WTC11 (cell line): Measurements from ENCODE around the gene ADAM33. TPM values are rescaled to one million over a fixed set of nuclear protein-coding genes. Genes with fewer than 3 reads are reported as not detected.

ENCODE experiments used
- ATAC-seq: fragments of 200-7000 bp; cut with Tn5 transposase; 2 replicates; pipeline ENCODE4 v1.10.0; 2021; ENCODE audit warnings: mild to moderate bottlenecking, moderate library complexity
- CTCF ChIA-PET: fragments of 300-600 bp; sonication (Branson Sonifier 250); formaldehyde crosslinking; loops from one replicate; lab custom pipeline; 2021; ENCODE audit warnings: antibody characterized with exemption; lab: Charles Lee
- POLR2A ChIA-PET: fragments of 350-600 bp; sonication (Branson Sonifier 250); formaldehyde crosslinking; loops from one replicate; lab custom pipeline; 2021; ENCODE audit warnings: antibody characterized with exemption; lab: Charles Lee
- DNase-seq: peaks from one replicate; pipeline ENCODE4 v3.0.0; 2021; ENCODE audit warnings: low spot score
- H3K27ac Mint-ChIP-seq: 2 replicates; pipeline ENCODE4 v1.8.0; 2021; ENCODE audit warnings: mixed read lengths
- H3K27me3 Mint-ChIP-seq: 2 replicates; pipeline ENCODE4 v1.8.0; 2021; ENCODE audit warnings: low read depth, mild to moderate bottlenecking, moderate library complexity, mixed read lengths
- H3K36me3 Mint-ChIP-seq: 2 replicates; pipeline ENCODE4 v1.8.0; 2021; ENCODE audit warnings: mixed read lengths
- H3K4me1 Mint-ChIP-seq: 2 replicates; pipeline ENCODE4 v1.8.0; 2022; ENCODE audit warnings: mixed read lengths
- H3K4me3 Mint-ChIP-seq: 2 replicates; pipeline ENCODE4 v1.8.0; 2021; ENCODE audit warnings: mild to moderate bottlenecking, moderate library complexity, mixed read lengths
- H3K9me3 Mint-ChIP-seq: 2 replicates; pipeline ENCODE4 v1.8.0; 2021; ENCODE audit warnings: mixed read lengths
- ELF4 ChIP-seq: sonication (generic); formaldehyde crosslinking; IDR thresholded peaks from 2 replicates; pipeline ENCODE4 v1.8.1; 2022; ENCODE audit warnings: low read depth, mild to moderate bottlenecking, moderate library complexity, missing genetic modification reagents
- HMGA2 ChIP-seq: fragments of 250-450 bp; sonication (Bioruptor Pico); IDR thresholded peaks from 2 replicates; pipeline ENCODE4 v1.4.0; 2021; ENCODE audit warnings: mild to moderate bottlenecking, moderate library complexity
- MXD4 ChIP-seq: fragments of 250-450 bp; sonication (Bioruptor Pico); IDR thresholded peaks from 2 replicates; pipeline ENCODE4 v1.8.0; 2021; ENCODE audit warnings: mild to moderate bottlenecking, moderate library complexity, borderline replicate concordance
- NFYB ChIP-seq: sonication (generic); formaldehyde crosslinking; conservative IDR thresholded peaks from 2 replicates; pipeline ENCODE4 v1.8.0; 2022; ENCODE audit warnings: low read depth, missing genetic modification reagents
- NR1H2 ChIP-seq: sonication (generic); formaldehyde crosslinking; IDR thresholded peaks from 2 replicates; pipeline ENCODE4 v1.9.0; 2021; ENCODE audit warnings: mild to moderate bottlenecking, moderate library complexity, missing genetic modification reagents
- NR3C1 ChIP-seq: sonication (generic); formaldehyde crosslinking; conservative IDR thresholded peaks from 2 replicates; pipeline ENCODE4 v1.8.1; 2023; ENCODE audit warnings: low read depth, mild to moderate bottlenecking, missing genetic modification reagents
- SMAD3 ChIP-seq: sonication (generic); formaldehyde crosslinking; IDR thresholded peaks from 2 replicates; pipeline ENCODE4 v1.8.0; 2022; ENCODE audit warnings: missing genetic modification reagents, mild to moderate bottlenecking, borderline replicate concordance
- SMAD4 ChIP-seq: sonication (generic); formaldehyde crosslinking; IDR thresholded peaks from 2 replicates; pipeline ENCODE4 v1.8.0; 2022; ENCODE audit warnings: mild to moderate bottlenecking, missing genetic modification reagents
- SOX15 ChIP-seq: fragments of 250-450 bp; sonication (Bioruptor Pico); IDR thresholded peaks from 2 replicates; pipeline ENCODE4 v1.9.0; 2021; ENCODE audit warnings: mild to moderate bottlenecking
- ZNF138 ChIP-seq: sonication (generic); formaldehyde crosslinking; conservative IDR thresholded peaks from 2 replicates; pipeline ENCODE4 v1.8.1; 2022; ENCODE audit warnings: mild to moderate bottlenecking, moderate library complexity, missing genetic modification reagents
- ZNF232 ChIP-seq: sonication (generic); formaldehyde crosslinking; IDR thresholded peaks from 2 replicates; pipeline ENCODE4 v1.8.0; 2022; ENCODE audit warnings: mild to moderate bottlenecking, missing genetic modification reagents
- ZNF671 ChIP-seq: fragments of 250-450 bp; sonication (Bioruptor Pico); IDR thresholded peaks from 2 replicates; pipeline ENCODE4 v1.8.0; 2021; ENCODE audit warnings: mild to moderate bottlenecking
- total RNA-seq: library from RNA; stranded (reverse); gene quantifications from 3 replicates; pipeline ENCODE4 v1.2.3, GENCODE V29; 2021
- TF ChIP-seq, protein P1 (sequence below): fragments of 250-450 bp; sonication (Bioruptor Pico); IDR thresholded peaks from 2 replicates; pipeline ENCODE4 v2.1.2; 2022; ENCODE audit warnings: mild to moderate bottlenecking, moderate library complexity
- TF ChIP-seq, protein P2 (sequence below): fragments of 200-600 bp; IDR thresholded peaks from 2 replicates; pipeline ENCODE4 v1.8.0; 2022; ENCODE audit warnings: antibody characterized with exemption
- TF ChIP-seq, protein P3 (sequence below): fragments of 250-450 bp; sonication (Bioruptor Pico); IDR thresholded peaks from 2 replicates; pipeline ENCODE4 v1.9.0; 2021; ENCODE audit warnings: moderate library complexity, mild to moderate bottlenecking, inconsistent platforms, borderline replicate concordance
- TF ChIP-seq, protein P4 (sequence below): sonication (generic); formaldehyde crosslinking; conservative IDR thresholded peaks from 2 replicates; pipeline ENCODE4 v1.8.1; 2022; ENCODE audit warnings: mild to moderate bottlenecking, missing genetic modification reagents
- TF ChIP-seq, protein P5 (sequence below): sonication (generic); formaldehyde crosslinking; IDR thresholded peaks from 2 replicates; pipeline ENCODE4 v1.8.0; 2022; ENCODE audit warnings: mild to moderate bottlenecking, missing genetic modification reagents
- TF ChIP-seq, protein P6 (sequence below): sonication (generic); formaldehyde crosslinking; IDR thresholded peaks from 2 replicates; pipeline ENCODE4 v1.8.1; 2023; ENCODE audit warnings: mild to moderate bottlenecking, missing genetic modification reagents, moderate library complexity
- TF ChIP-seq, protein P7 (sequence below): sonication (generic); formaldehyde crosslinking; IDR thresholded peaks from 2 replicates; pipeline ENCODE4 v1.8.0; 2022; ENCODE audit warnings: mild to moderate bottlenecking, missing genetic modification reagents
- TF ChIP-seq, protein P8 (sequence below): sonication (generic); formaldehyde crosslinking; IDR thresholded peaks from 2 replicates; pipeline ENCODE4 v1.8.1; 2023; ENCODE audit warnings: mild to moderate bottlenecking, missing genetic modification reagents
- TF ChIP-seq, protein P9 (sequence below): sonication (generic); formaldehyde crosslinking; IDR thresholded peaks from 2 replicates; pipeline ENCODE4 v1.8.0; 2023; ENCODE audit warnings: missing genetic modification reagents, mild to moderate bottlenecking, borderline replicate concordance

ADAM33 gene
- total RNA-seq, 1 experiment from 2014 or later: 5.3 TPM

DNA sequence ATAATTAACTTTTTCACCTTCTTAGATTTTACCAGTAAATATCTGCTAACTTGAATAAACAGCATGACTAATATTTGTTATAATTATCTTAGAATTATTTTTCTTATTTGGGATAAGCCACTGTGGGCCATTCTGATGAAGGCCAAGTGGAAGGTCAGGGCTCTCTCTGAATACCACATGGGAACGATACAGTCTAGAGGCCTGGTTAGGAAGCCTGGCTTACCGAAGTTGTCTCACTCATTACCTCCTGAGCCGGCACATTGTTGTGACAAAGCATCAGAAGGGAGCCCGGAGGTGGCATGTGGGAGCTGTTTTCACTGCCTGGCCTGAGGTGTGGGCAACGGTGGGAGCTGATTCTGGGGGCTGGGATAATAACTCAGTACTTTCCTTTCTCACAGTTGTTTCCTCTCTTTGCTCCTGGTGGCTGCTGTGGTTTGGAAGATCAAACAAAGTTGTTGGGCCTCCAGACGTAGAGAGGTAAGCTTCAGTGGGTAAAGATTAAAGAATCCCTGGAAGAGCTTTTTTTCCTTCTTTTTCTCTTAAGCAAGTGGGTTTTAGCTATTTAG is 47.8 kb downstream of the ADAM33 start:
- peaks cover 4% of the 10 kb centered on the region for H3K36me3 Mint-ChIP-seq
- TF ChIP-seq SMAD4: no peak
- TF ChIP-seq, protein P1, sequence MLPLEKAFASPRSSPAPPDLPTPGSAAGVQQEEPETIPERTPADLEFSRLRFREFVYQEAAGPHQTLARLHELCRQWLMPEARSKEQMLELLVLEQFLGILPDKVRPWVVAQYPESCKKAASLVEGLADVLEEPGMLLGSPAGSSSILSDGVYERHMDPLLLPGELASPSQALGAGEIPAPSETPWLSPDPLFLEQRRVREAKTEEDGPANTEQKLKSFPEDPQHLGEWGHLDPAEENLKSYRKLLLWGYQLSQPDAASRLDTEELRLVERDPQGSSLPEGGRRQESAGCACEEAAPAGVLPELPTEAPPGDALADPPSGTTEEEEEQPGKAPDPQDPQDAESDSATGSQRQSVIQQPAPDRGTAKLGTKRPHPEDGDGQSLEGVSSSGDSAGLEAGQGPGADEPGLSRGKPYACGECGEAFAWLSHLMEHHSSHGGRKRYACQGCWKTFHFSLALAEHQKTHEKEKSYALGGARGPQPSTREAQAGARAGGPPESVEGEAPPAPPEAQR (CRISPR knock-in tag): no peak
- no peak for TF ChIP-seq NR3C1 (CRISPR knock-in tag)
- TF ChIP-seq ZNF671 (CRISPR knock-in tag): no peak
- no peak for TF ChIP-seq HMGA2 (CRISPR knock-in tag)
- TF ChIP-seq, protein P2, sequence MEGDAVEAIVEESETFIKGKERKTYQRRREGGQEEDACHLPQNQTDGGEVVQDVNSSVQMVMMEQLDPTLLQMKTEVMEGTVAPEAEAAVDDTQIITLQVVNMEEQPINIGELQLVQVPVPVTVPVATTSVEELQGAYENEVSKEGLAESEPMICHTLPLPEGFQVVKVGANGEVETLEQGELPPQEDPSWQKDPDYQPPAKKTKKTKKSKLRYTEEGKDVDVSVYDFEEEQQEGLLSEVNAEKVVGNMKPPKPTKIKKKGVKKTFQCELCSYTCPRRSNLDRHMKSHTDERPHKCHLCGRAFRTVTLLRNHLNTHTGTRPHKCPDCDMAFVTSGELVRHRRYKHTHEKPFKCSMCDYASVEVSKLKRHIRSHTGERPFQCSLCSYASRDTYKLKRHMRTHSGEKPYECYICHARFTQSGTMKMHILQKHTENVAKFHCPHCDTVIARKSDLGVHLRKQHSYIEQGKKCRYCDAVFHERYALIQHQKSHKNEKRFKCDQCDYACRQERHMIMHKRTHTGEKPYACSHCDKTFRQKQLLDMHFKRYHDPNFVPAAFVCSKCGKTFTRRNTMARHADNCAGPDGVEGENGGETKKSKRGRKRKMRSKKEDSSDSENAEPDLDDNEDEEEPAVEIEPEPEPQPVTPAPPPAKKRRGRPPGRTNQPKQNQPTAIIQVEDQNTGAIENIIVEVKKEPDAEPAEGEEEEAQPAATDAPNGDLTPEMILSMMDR: no peak
- TF ChIP-seq ZNF232 (CRISPR knock-in tag): no peak
- no peak for TF ChIP-seq ELF4 (CRISPR knock-in tag)
- TF ChIP-seq, protein P3, sequence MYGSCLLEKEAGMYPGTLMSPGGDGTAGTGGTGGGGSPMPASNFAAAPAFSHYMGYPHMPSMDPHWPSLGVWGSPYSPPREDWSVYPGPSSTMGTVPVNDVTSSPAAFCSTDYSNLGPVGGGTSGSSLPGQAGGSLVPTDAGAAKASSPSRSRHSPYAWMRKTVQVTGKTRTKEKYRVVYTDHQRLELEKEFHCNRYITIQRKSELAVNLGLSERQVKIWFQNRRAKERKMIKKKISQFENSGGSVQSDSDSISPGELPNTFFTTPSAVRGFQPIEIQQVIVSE (CRISPR knock-in tag): no peak
- TF ChIP-seq, protein P4, sequence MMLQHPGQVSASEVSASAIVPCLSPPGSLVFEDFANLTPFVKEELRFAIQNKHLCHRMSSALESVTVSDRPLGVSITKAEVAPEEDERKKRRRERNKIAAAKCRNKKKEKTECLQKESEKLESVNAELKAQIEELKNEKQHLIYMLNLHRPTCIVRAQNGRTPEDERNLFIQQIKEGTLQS (CRISPR knock-in tag): no peak
- no peak for TF ChIP-seq MXD4 (CRISPR knock-in tag)
- no peak for TF ChIP-seq SMAD3
- TF ChIP-seq, protein P5, sequence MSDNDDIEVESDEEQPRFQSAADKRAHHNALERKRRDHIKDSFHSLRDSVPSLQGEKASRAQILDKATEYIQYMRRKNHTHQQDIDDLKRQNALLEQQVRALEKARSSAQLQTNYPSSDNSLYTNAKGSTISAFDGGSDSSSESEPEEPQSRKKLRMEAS (CRISPR knock-in tag): no peak
- TF ChIP-seq, protein P6, sequence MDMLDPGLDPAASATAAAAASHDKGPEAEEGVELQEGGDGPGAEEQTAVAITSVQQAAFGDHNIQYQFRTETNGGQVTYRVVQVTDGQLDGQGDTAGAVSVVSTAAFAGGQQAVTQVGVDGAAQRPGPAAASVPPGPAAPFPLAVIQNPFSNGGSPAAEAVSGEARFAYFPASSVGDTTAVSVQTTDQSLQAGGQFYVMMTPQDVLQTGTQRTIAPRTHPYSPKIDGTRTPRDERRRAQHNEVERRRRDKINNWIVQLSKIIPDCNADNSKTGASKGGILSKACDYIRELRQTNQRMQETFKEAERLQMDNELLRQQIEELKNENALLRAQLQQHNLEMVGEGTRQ (CRISPR knock-in tag): no peak
- TF ChIP-seq, protein P7, sequence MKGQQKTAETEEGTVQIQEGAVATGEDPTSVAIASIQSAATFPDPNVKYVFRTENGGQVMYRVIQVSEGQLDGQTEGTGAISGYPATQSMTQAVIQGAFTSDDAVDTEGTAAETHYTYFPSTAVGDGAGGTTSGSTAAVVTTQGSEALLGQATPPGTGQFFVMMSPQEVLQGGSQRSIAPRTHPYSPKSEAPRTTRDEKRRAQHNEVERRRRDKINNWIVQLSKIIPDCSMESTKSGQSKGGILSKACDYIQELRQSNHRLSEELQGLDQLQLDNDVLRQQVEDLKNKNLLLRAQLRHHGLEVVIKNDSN (CRISPR knock-in tag): no peak
- TF ChIP-seq, all 79 proteins: peak for 0
- CTCF ChIA-PET: interaction anchor here (1.2 to 1.4 kb wide), 3 partner anchors 61 to 71 kb away, joined by 3 to 7 read pairs (median 5); no protein-coding TSS in a partner anchor
- Mint-ChIP-seq H3K27me3 (no peaks in the 10 kb centered on the region), H3K4me1 (peaks cover 12% of the 10 kb centered on the region), H3K27ac (no peak overlapping the region), H3K9me3 (no peaks in the 10 kb centered on the region), H3K4me3 (no peak overlapping the region)
- ATAC-seq: no peak
- POLR2A ChIA-PET: no interaction called here
- no peak for DNase-seq

DNA sequence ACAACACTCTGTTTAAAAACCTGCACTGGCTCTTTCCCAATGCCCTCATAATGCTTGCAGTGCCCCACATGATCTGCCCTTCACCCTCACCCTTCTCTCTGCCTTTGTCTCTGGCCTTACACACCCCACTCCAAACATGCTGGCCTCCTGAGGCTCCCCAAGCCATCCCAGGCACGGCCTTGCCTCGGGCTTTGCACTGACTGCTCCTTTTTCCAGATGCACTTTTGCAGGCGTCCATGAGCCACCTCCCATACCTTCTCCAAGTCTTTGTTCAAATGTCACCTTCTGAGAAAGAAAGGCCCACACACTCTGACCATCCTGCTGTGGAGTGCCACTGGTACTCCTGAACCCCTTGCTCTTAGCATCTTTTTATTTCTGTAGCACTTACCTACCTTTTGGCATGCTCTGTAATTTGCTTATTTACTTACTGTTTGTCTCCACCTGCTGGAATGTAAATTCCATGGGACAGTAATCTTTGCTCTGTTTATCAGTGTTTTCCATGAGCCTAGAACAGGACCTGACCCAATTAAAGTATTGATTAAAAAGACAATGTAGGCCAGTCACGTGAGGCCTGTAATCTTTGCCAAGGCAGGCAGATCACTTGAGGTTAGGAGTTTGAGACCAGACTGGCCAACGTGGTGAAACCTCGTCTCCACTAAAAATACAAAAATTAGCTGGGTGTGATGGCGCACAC is 49.4 kb downstream of the ADAM33 start:
- Mint-ChIP-seq H3K27me3 (no peaks in the 10 kb centered on the region), H3K4me3 (no peak overlapping the region), H3K9me3 (no peaks in the 10 kb centered on the region), H3K36me3 (peaks cover 4% of the 10 kb centered on the region), H3K27ac (no peak overlapping the region), H3K4me1 (peaks cover 12% of the 10 kb centered on the region)
- CTCF ChIA-PET: interaction anchor here (1.2 kb wide), 2 partner anchors 63 to 69 kb away, joined by 3 to 7 read pairs; no protein-coding TSS in a partner anchor
- DNase-seq: no peak
- POLR2A ChIA-PET: no interaction called here
- no peak for ATAC-seq
- TF ChIP-seq NFYB (CRISPR knock-in tag): no peak
- TF ChIP-seq, protein P8, sequence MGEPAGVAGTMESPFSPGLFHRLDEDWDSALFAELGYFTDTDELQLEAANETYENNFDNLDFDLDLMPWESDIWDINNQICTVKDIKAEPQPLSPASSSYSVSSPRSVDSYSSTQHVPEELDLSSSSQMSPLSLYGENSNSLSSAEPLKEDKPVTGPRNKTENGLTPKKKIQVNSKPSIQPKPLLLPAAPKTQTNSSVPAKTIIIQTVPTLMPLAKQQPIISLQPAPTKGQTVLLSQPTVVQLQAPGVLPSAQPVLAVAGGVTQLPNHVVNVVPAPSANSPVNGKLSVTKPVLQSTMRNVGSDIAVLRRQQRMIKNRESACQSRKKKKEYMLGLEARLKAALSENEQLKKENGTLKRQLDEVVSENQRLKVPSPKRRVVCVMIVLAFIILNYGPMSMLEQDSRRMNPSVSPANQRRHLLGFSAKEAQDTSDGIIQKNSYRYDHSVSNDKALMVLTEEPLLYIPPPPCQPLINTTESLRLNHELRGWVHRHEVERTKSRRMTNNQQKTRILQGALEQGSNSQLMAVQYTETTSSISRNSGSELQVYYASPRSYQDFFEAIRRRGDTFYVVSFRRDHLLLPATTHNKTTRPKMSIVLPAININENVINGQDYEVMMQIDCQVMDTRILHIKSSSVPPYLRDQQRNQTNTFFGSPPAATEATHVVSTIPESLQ (CRISPR knock-in tag): no peak
- no peak for TF ChIP-seq NR1H2
- TF ChIP-seq SOX15 (CRISPR knock-in tag): no peak
- TF ChIP-seq ZNF138: no peak
- TF ChIP-seq, protein P9, sequence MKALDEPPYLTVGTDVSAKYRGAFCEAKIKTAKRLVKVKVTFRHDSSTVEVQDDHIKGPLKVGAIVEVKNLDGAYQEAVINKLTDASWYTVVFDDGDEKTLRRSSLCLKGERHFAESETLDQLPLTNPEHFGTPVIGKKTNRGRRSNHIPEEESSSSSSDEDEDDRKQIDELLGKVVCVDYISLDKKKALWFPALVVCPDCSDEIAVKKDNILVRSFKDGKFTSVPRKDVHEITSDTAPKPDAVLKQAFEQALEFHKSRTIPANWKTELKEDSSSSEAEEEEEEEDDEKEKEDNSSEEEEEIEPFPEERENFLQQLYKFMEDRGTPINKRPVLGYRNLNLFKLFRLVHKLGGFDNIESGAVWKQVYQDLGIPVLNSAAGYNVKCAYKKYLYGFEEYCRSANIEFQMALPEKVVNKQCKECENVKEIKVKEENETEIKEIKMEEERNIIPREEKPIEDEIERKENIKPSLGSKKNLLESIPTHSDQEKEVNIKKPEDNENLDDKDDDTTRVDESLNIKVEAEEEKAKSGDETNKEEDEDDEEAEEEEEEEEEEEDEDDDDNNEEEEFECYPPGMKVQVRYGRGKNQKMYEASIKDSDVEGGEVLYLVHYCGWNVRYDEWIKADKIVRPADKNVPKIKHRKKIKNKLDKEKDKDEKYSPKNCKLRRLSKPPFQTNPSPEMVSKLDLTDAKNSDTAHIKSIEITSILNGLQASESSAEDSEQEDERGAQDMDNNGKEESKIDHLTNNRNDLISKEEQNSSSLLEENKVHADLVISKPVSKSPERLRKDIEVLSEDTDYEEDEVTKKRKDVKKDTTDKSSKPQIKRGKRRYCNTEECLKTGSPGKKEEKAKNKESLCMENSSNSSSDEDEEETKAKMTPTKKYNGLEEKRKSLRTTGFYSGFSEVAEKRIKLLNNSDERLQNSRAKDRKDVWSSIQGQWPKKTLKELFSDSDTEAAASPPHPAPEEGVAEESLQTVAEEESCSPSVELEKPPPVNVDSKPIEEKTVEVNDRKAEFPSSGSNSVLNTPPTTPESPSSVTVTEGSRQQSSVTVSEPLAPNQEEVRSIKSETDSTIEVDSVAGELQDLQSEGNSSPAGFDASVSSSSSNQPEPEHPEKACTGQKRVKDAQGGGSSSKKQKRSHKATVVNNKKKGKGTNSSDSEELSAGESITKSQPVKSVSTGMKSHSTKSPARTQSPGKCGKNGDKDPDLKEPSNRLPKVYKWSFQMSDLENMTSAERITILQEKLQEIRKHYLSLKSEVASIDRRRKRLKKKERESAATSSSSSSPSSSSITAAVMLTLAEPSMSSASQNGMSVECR: no peak
